HEK293 (cell line): ENCODE results near the gene ANTXR1.
"Not testable (repeated sequence)": the region's sequence is repeated elsewhere in the genome, so short reads cannot be mapped to it uniquely, and the experiment has no call there.

Source experiments
- CTCF ChIA-PET: fragments of 350-600 bp; formaldehyde crosslinking; extraction: SDS; loops from one replicate; lab custom pipeline; 2021; ENCODE audit warnings: antibody characterized with exemption; lab: Yijun Ruan, JAX
- POLR2A ChIA-PET: fragments of 300-600 bp; formaldehyde crosslinking; extraction: SDS; loops from one replicate; lab custom pipeline; 2020; ENCODE audit warnings: antibody characterized with exemption, inconsistent platforms; lab: Yijun Ruan, JAX
- H3K27ac ChIP-seq: fragments of 200-500 bp; sonication (Bioruptor generic); 2 replicates; pipeline ENCODE4 v1.5.1; 2014; ENCODE audit warnings: low read depth, low read length, control low read depth, inconsistent platforms; ENCODE audit errors: extremely low read depth
- H3K36me3 ChIP-seq, 2 experiments: fragments of 200-500 bp in 1 of 2; sonication (Bioruptor generic) in 1 of 2; 1 replicate in 1 of 2; 2 replicates in 1 of 2; pipeline ENCODE4 v1.5.1; 2014 to 2017; ENCODE audit warnings: inconsistent platforms in 2 of 2, low read length in 2 of 2; ENCODE audit not compliant: control insufficient read depth in 2 of 2, insufficient read depth in 1 of 2
- H3K4me1 ChIP-seq: fragments of 200-500 bp; sonication (Bioruptor generic); 2 replicates; pipeline ENCODE4 v1.5.1; 2014; ENCODE audit warnings: mild to moderate bottlenecking, low read length, inconsistent platforms; ENCODE audit not compliant: control insufficient read depth, insufficient read depth
- H3K4me3 ChIP-seq: 2 replicates; pipeline ENCODE4 v1.5.1; 2011; ENCODE audit warnings: low read depth, mild to moderate bottlenecking, control low read depth, low read length, moderate library complexity
- H3K9me3 ChIP-seq: fragments of 200-500 bp; sonication (Bioruptor generic); 2 replicates; pipeline ENCODE4 v1.5.1; 2014; ENCODE audit warnings: low read depth, low read length, inconsistent platforms; ENCODE audit not compliant: control insufficient read depth, insufficient read depth
- AEBP2 ChIP-seq: fragments of 450-650 bp; formaldehyde crosslinking; IDR thresholded peaks from 2 replicates; pipeline ENCODE4 v1.5.1; 2016; ENCODE audit warnings: missing biosample characterization, missing genetic modification characterization, borderline replicate concordance
- GLI2 ChIP-seq: fragments of 450-650 bp; formaldehyde crosslinking; IDR thresholded peaks from 2 replicates; pipeline ENCODE4; 2017; ENCODE audit warnings: missing biosample characterization, missing genetic modification characterization, low read depth, borderline replicate concordance
- GLIS2 ChIP-seq: fragments of 450-650 bp; formaldehyde crosslinking; IDR thresholded peaks from 2 replicates; pipeline ENCODE4 v1.5.1; 2016; ENCODE audit warnings: missing biosample characterization, missing genetic modification characterization
- KLF1 ChIP-seq: fragments of 450-650 bp; formaldehyde crosslinking; IDR thresholded peaks from 2 replicates; pipeline ENCODE4 v1.5.1; 2016; ENCODE audit warnings: missing biosample characterization, missing genetic modification characterization
- KLF8 ChIP-seq: fragments of 450-650 bp; formaldehyde crosslinking; IDR thresholded peaks from 2 replicates; pipeline ENCODE4 v1.5.1; 2016; ENCODE audit warnings: missing biosample characterization, missing genetic modification characterization
- OSR2 ChIP-seq: fragments of 450-650 bp; formaldehyde crosslinking; IDR thresholded peaks from 2 replicates; pipeline ENCODE4 v1.5.1; 2016; ENCODE audit warnings: missing biosample characterization, missing genetic modification characterization
- SCRT1 ChIP-seq: fragments of 450-650 bp; formaldehyde crosslinking; IDR thresholded peaks from 2 replicates; pipeline ENCODE4 v1.5.1; 2016; ENCODE audit warnings: missing biosample characterization, missing genetic modification characterization, borderline replicate concordance
- ZNF138 ChIP-seq: fragments of 450-650 bp; formaldehyde crosslinking; IDR thresholded peaks from 2 replicates; pipeline ENCODE4 v1.5.1; 2016; ENCODE audit warnings: missing biosample characterization, missing genetic modification characterization, borderline replicate concordance
- ZNF146 ChIP-seq: fragments of 450-650 bp; formaldehyde crosslinking; IDR thresholded peaks from 2 replicates; pipeline ENCODE4 v1.5.1; 2016; ENCODE audit warnings: missing biosample characterization, missing genetic modification characterization
- ZNF274 ChIP-seq, 2 experiments: fragments of 200-500 bp in 1 of 2; fragments of 450-650 bp in 1 of 2; sonication (Bioruptor generic) in 1 of 2; formaldehyde crosslinking in 1 of 2; IDR thresholded peaks; 2 replicates each; pipeline versions ENCODE4 v1.5.1 to v1.6.1; 2014 to 2016; ENCODE audit warnings: borderline replicate concordance in 1 of 2, inconsistent platforms in 1 of 2, low read length in 1 of 2, missing biosample characterization in 1 of 2, missing genetic modification characterization in 1 of 2
- ZNF292 ChIP-seq: fragments of 450-650 bp; formaldehyde crosslinking; IDR thresholded peaks from 2 replicates; pipeline ENCODE4 v1.5.1; 2016; ENCODE audit warnings: low read depth, missing biosample characterization, missing genetic modification characterization, borderline replicate concordance
- ZNF473 ChIP-seq: fragments of 450-650 bp; formaldehyde crosslinking; IDR thresholded peaks from 2 replicates; pipeline ENCODE4 v1.5.1; 2017; ENCODE audit warnings: missing biosample characterization, missing genetic modification characterization
- ZNF48 ChIP-seq: fragments of 450-650 bp; formaldehyde crosslinking; IDR thresholded peaks from 2 replicates; pipeline ENCODE4 v1.5.1; 2016; ENCODE audit warnings: missing biosample characterization, missing genetic modification characterization
- ZNF530 ChIP-seq: fragments of 450-650 bp; formaldehyde crosslinking; IDR thresholded peaks from 2 replicates; pipeline ENCODE4 v1.5.1; 2016; ENCODE audit warnings: low read depth, missing biosample characterization, missing genetic modification characterization
- ZNF571 ChIP-seq: fragments of 450-650 bp; formaldehyde crosslinking; IDR thresholded peaks from 2 replicates; pipeline ENCODE4 v1.5.0; 2017; ENCODE audit warnings: missing biosample characterization, missing genetic modification characterization
- ZNF701 ChIP-seq: fragments of 450-650 bp; formaldehyde crosslinking; IDR thresholded peaks from 2 replicates; pipeline ENCODE4 v1.5.1; 2016; ENCODE audit warnings: missing biosample characterization, missing genetic modification characterization
- ZSCAN16 ChIP-seq: fragments of 450-650 bp; formaldehyde crosslinking; IDR thresholded peaks from 2 replicates; pipeline ENCODE4 v1.5.1; 2016; ENCODE audit warnings: missing biosample characterization, missing genetic modification characterization
- TF ChIP-seq, protein P1 (sequence below): fragments of 450-650 bp; formaldehyde crosslinking; IDR thresholded peaks from 2 replicates; pipeline ENCODE4 v1.5.1; 2016; ENCODE audit warnings: missing biosample characterization, missing genetic modification characterization, borderline replicate concordance
- TF ChIP-seq, protein P2 (sequence below): fragments of 450-650 bp; formaldehyde crosslinking; IDR thresholded peaks from 2 replicates; pipeline ENCODE4 v1.5.1; 2017; ENCODE audit warnings: missing biosample characterization, missing genetic modification characterization

The ANTXR1 gene

GRCh38 chr2:69227716-69228115 lies 214.7 kb downstream of the ANTXR1 start:
- TF ChIP-seq ZNF274 (IDR thresholded peaks at IDR 0.05; ENCODE audit: low read length) (no peak), ZNF274 (tag by site-specific recombination; IDR thresholded peaks at IDR 0.05; ENCODE audit: borderline replicate concordance) (no peak), KLF1 (peak; percentile 31; the same call in 1 of the 2 replicates), OSR2 (tag by site-specific recombination) (no peak), ZNF473 (tag by site-specific recombination) (no peak), GLIS2 (no peak)
- TF ChIP-seq, protein P1, sequence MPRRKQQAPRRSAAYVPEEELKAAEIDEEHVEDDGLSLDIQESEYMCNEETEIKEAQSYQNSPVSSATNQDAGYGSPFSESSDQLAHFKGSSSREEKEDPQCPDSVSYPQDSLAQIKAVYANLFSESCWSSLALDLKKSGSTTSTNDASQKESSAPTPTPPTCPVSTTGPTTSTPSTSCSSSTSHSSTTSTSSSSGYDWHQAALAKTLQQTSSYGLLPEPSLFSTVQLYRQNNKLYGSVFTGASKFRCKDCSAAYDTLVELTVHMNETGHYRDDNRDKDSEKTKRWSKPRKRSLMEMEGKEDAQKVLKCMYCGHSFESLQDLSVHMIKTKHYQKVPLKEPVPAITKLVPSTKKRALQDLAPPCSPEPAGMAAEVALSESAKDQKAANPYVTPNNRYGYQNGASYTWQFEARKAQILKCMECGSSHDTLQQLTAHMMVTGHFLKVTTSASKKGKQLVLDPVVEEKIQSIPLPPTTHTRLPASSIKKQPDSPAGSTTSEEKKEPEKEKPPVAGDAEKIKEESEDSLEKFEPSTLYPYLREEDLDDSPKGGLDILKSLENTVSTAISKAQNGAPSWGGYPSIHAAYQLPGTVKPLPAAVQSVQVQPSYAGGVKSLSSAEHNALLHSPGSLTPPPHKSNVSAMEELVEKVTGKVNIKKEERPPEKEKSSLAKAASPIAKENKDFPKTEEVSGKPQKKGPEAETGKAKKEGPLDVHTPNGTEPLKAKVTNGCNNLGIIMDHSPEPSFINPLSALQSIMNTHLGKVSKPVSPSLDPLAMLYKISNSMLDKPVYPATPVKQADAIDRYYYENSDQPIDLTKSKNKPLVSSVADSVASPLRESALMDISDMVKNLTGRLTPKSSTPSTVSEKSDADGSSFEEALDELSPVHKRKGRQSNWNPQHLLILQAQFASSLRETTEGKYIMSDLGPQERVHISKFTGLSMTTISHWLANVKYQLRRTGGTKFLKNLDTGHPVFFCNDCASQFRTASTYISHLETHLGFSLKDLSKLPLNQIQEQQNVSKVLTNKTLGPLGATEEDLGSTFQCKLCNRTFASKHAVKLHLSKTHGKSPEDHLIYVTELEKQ (tag by site-specific recombination): no peak
- POLR2A ChIA-PET: no interaction called here
- Histone ChIP-seq H3K4me1 (peaks cover 20% of the 10 kb centered on the region), H3K27ac (no peak overlapping the region), H3K36me3 (no peaks in the 10 kb centered on the region), H3K4me3 (no peak overlapping the region), H3K9me3 (no peaks in the 10 kb centered on the region)
- CTCF ChIA-PET: interaction anchor here (1.4 kb wide), 1 partner anchor 78 kb away, joined by 3 read pairs; no protein-coding TSS in a partner anchor

DNA sequence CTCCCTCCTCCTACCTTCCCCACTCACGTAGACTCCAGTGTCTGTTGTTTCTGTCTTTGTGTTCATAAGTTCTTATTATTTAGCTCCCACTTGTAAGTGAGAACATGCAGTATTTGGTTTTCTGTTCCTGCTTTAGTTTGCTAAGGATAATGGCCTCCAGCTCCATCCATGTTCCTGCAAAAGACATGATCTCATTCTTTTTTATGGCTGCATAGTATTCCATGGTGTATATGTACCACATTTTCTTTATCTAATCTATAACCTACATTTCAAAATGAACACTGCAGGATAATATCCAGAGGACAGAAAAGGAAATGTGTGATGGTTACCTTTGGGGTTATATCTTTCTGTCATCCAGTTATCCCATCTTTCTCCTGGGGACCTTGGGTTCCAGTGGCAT lies 218.0 kb downstream of the ANTXR1 start:
- CTCF ChIA-PET, H3K4me1 ChIP-seq, H3K27ac ChIP-seq, H3K4me3 ChIP-seq, POLR2A ChIA-PET, H3K9me3 ChIP-seq: not testable (repeated sequence)
- peak; percentile 54 for TF ChIP-seq ZNF146 (tag by site-specific recombination)
- TF ChIP-seq, all 188 proteins: peak for 1; not testable (repeated sequence) for 187
- not testable (repeated sequence) for H3K36me3 ChIP-seq

DNA sequence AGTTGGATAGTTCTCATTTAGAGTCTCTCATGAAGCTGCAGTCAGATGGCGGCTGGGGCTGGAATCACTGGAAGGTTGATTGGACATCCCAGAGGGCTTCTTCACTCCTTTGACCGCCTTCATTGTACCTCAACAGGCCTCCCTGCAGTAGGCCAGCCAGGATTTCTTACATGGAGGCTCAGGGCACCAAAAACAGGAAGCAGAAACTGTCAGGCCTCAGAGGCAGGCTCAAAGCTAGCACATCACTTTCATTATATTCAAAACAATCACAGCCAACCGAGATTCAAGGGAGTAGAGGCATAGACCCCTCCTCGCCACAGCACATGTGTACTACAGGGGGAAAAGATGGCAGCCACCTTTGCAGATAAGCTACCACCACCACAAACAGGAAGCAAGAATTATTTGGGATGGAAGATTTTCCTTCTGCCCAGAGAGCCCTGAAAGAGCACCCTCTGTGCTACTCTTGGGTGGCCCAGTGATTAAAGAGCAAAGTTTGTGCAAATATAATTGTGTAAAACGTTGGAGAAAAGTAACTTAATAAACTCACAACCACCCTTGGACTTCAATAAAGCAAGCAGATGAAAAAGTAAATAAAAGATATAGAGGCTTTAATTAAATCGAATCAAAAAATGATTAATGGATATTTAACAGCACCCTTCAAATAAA lies 218.8 kb downstream of the ANTXR1 start:
- Histone ChIP-seq H3K4me1 (no peaks in the 10 kb centered on the region), H3K4me3 (no peak overlapping the region)
- no peak for TF ChIP-seq SCRT1 (tag by site-specific recombination)
- no peak for TF ChIP-seq ZNF48
- no peak for TF ChIP-seq ZNF138 (tag by site-specific recombination)
- no peak for TF ChIP-seq ZNF292
- no peak for TF ChIP-seq ZNF571 (tag by site-specific recombination)
- TF ChIP-seq ZSCAN16 (tag by site-specific recombination): no peak
- TF ChIP-seq, protein P2, sequence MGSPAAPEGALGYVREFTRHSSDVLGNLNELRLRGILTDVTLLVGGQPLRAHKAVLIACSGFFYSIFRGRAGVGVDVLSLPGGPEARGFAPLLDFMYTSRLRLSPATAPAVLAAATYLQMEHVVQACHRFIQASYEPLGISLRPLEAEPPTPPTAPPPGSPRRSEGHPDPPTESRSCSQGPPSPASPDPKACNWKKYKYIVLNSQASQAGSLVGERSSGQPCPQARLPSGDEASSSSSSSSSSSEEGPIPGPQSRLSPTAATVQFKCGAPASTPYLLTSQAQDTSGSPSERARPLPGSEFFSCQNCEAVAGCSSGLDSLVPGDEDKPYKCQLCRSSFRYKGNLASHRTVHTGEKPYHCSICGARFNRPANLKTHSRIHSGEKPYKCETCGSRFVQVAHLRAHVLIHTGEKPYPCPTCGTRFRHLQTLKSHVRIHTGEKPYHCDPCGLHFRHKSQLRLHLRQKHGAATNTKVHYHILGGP (tag by site-specific recombination): no peak
- TF ChIP-seq AEBP2: no peak
- TF ChIP-seq ZNF530: no peak
- no peak for TF ChIP-seq ZNF701
- TF ChIP-seq GLI2 (tag by site-specific recombination): no peak
- TF ChIP-seq KLF8 (tag by site-specific recombination): no peak
- TF ChIP-seq, all 188 proteins: peak for 0
- CTCF ChIA-PET: no interaction called here
- Histone ChIP-seq H3K27ac (no peak overlapping the region), H3K9me3 (no peaks in the 10 kb centered on the region), H3K36me3 (no peaks in the 10 kb centered on the region)
- POLR2A ChIA-PET: no interaction called here
